ENCODE results near the gene YWHAG. TPM values are rescaled to one million over a fixed set of nuclear protein-coding genes. Genes with fewer than 3 reads are reported as not detected.
A peak's percentile ranks its signal among the peaks of the same experiment; 100 is the strongest.

YWHAG gene
- total and polyA plus RNA-seq, 11 donors, result 85.5 to 282 (median 189) TPM

GRCh38 chr7:76353744-76354143 lies 5.0 kb downstream of the YWHAG start:
- DNase-seq (no peak), ATAC-seq (no peak)
- H3K27me3 ChIP-seq, result no peaks in the 10 kb centered on the region
- peak overlapping the region in 9 of 12 donors; percentile 37 to 100 (median 80) for H3K27ac ChIP-seq
- TF ChIP-seq, protein P1, sequence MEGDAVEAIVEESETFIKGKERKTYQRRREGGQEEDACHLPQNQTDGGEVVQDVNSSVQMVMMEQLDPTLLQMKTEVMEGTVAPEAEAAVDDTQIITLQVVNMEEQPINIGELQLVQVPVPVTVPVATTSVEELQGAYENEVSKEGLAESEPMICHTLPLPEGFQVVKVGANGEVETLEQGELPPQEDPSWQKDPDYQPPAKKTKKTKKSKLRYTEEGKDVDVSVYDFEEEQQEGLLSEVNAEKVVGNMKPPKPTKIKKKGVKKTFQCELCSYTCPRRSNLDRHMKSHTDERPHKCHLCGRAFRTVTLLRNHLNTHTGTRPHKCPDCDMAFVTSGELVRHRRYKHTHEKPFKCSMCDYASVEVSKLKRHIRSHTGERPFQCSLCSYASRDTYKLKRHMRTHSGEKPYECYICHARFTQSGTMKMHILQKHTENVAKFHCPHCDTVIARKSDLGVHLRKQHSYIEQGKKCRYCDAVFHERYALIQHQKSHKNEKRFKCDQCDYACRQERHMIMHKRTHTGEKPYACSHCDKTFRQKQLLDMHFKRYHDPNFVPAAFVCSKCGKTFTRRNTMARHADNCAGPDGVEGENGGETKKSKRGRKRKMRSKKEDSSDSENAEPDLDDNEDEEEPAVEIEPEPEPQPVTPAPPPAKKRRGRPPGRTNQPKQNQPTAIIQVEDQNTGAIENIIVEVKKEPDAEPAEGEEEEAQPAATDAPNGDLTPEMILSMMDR (IDR thresholded peaks at IDR 0.05), result no peak
- no peak for TF ChIP-seq POLR2A (IDR thresholded peaks at IDR 0.05)
- H3K36me3 ChIP-seq, result peaks cover 0 to 46% (median 24%) of the 10 kb centered on the region in 9 donors
- peaks cover 12 to 81% (median 63%) of the 10 kb centered on the region in 12 donors for H3K4me1 ChIP-seq
- intact Hi-C loops (cut with DNase I), result no loop called here
- no peaks in the 10 kb centered on the region for H3K9me3 ChIP-seq
- 91 to 97% (median 95%) methylated on average over 5 of the region's 5 CpGs for WGBS, 4 donors
- no peak overlapping the region for H3K4me3 ChIP-seq

GRCh38 chr7:76352193-76352592 lies 6.6 kb downstream of the YWHAG start:
- DNase-seq (no peak), ATAC-seq (peak in 1 of 4 donors; percentile 10)
- TF ChIP-seq, protein P1 (IDR thresholded peaks at IDR 0.05), result no peak
- TF ChIP-seq POLR2A (IDR thresholded peaks at IDR 0.05), result no peak
- Histone ChIP-seq H3K4me1 (peaks cover 15 to 93% (median 70%) of the 10 kb centered on the region in 12 donors), H3K4me3 (no peak overlapping the region), H3K27ac (peak overlapping the region in 5 of 12 donors; percentile 4 to 100 (median 19)), H3K27me3 (no peaks in the 10 kb centered on the region), H3K9me3 (no peaks in the 10 kb centered on the region), H3K36me3 (peaks cover 0 to 62% (median 34%) of the 10 kb centered on the region in 9 donors)
- intact Hi-C loops (cut with DNase I), result no loop called here
- 57 to 71% (median 66%) methylated on average over 6 of the region's 6 CpGs for WGBS, 4 donors

GRCh38 chr7:76351372-76351771 lies 7.4 kb downstream of the YWHAG start:
- Histone ChIP-seq H3K27ac (no peak overlapping the region), H3K36me3 (peaks cover 0 to 64% (median 40%) of the 10 kb centered on the region in 9 donors), H3K4me3 (no peak overlapping the region), H3K27me3 (no peaks in the 10 kb centered on the region), H3K4me1 (peaks cover 11 to 93% (median 70%) of the 10 kb centered on the region in 12 donors), H3K9me3 (no peaks in the 10 kb centered on the region)
- peak in 1 of 4 donors; percentile 14 for ATAC-seq
- intact Hi-C loops (cut with DNase I), result no loop called here
- 79 to 87% (median 83%) methylated on average over 7 of the region's 7 CpGs for WGBS, 4 donors
- no peak for TF ChIP-seq POLR2A (IDR thresholded peaks at IDR 0.05)
- TF ChIP-seq, protein P1 (IDR thresholded peaks at IDR 0.05), result no peak
- no peak for DNase-seq

GRCh38 chr7:76349313-76349885 lies 9.4 kb downstream of the YWHAG start:
- WGBS, 4 donors, result 86 to 92% (median 86%) methylated on average over 8 of the region's 8 CpGs
- ATAC-seq (no peak), DNase-seq (no peak)
- no peak for TF ChIP-seq POLR2A (IDR thresholded peaks at IDR 0.05)
- TF ChIP-seq, protein P1 (IDR thresholded peaks at IDR 0.05), result no peak
- H3K27me3 ChIP-seq, result no peaks in the 10 kb centered on the region
- peaks cover 7 to 87% (median 67%) of the 10 kb centered on the region in 12 donors for H3K4me1 ChIP-seq
- H3K9me3 ChIP-seq, result no peaks in the 10 kb centered on the region
- H3K36me3 ChIP-seq, result peaks cover 0 to 64% (median 51%) of the 10 kb centered on the region in 9 donors
- intact Hi-C loops (cut with DNase I), result loop anchor here in 1 of 10 donors (2.0 kb wide), 1 partner anchor 17 kb away; no protein-coding TSS in a partner anchor
- H3K27ac ChIP-seq, result no peak overlapping the region
- no peak overlapping the region for H3K4me3 ChIP-seq

Measured in heart left ventricle (tissue), 16 donors.